ENCODE data around the gene NOTCH2. TPM values are rescaled to one million over a fixed set of nuclear protein-coding genes. Genes with fewer than 3 reads are reported as not detected.
A peak's percentile ranks its signal among the peaks of the same experiment; 100 is the strongest.

The NOTCH2 gene
- total RNA-seq, 1 experiment from 2014 or later = 53.7 TPM

DNA sequence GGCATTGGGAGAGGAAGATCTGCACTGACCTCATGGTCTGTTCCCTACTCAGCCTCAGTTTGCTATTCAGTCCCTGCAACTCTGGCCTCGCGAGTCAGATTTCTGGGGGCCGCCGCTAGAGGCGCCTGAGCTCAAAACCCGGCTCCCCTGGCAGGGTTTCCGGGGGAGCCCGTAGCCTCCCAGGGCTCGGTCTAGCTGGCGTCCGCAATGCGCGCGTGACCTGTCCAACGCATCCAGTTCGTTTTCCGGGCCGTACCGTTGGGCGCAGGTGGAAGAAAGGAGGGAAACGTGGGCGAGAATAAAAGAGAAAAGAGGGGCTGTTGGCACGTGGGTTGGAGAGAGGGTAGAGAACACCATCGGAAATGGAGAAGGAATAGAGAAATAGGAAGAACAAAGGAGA is 173.2 kb downstream of the NOTCH2 start, which contains the start of gene ADAM30:
Gene ADAM30, minus strand, starts transcription at position 213 of the 400 bp plus-strand sequence. Its CDS starts 179 bp downstream, at position 34.
- Mint-ChIP-seq H3K27me3 (ENCODE audit: low read depth) (peaks cover 6% of the 10 kb centered on the region), H3K4me3 (peak within 1 kb of the TSS in 1 of 2 experiments; percentile 6; a peak in 2 of 5 replicates), H3K4me1 (no peaks in the 10 kb centered on the region), H3K9me3 (no peaks in the 10 kb centered on the region), H3K36me3 (ENCODE audit: insufficient read depth in 1 of 3, low read depth in 3 of 3) (no peaks in the 10 kb centered on the region), H3K27ac (no peak within 1 kb of the TSS; a peak in 1 of 7 replicates)
- Histone ChIP-seq H4K5ac (ENCODE audit: insufficient read length, low read depth, low read length) (no peak within 1 kb of the TSS), H4K20me1 (ENCODE audit: control insufficient read depth, insufficient read depth, insufficient read length) (no peaks in the 10 kb centered on the region), H4K8ac (replicated peaks; ENCODE audit: insufficient read length, low read depth, low read length) (no peak within 1 kb of the TSS), H3K27me3 (ENCODE audit: insufficient read depth, low read length) (no peaks in the 10 kb centered on the region; the same call in 1 of the 2 replicates), H3K27ac (ENCODE audit: insufficient read length, low read depth, low read length) (no peak within 1 kb of the TSS), H3K4me1 (ENCODE audit: insufficient read depth, low read length) (no peaks in the 10 kb centered on the region), H3K23me2 (ENCODE audit: insufficient read length, low read depth, low read length, poor library complexity, severe bottlenecking) (no peaks in the 10 kb centered on the region), H3K23ac (ENCODE audit: insufficient read length, low read depth, low read length) (no peak within 1 kb of the TSS), H2BK20ac (ENCODE audit: low read depth, low read length, poor library complexity, severe bottlenecking) (no peak within 1 kb of the TSS), H2BK15ac (ENCODE audit: low read depth, low read length) (no peak within 1 kb of the TSS), H3K79me1 (ENCODE audit: insufficient read depth, low read depth, low read length, poor library complexity, severe bottlenecking) (no peaks in the 10 kb centered on the region), H3K4me2 (ENCODE audit: insufficient read depth, insufficient read length, low read length) (no peak within 1 kb of the TSS), H3K56ac (ENCODE audit: insufficient read length, low read depth, low read length) (no peak within 1 kb of the TSS), H2AK5ac (ENCODE audit: insufficient read length, low read length) (no peak within 1 kb of the TSS), H2BK120ac (ENCODE audit: low read depth, low read length, poor library complexity, severe bottlenecking) (no peak within 1 kb of the TSS), H3K4ac (ENCODE audit: low read depth, low read length) (no peak within 1 kb of the TSS), H3K9ac (ENCODE audit: extremely low read depth, insufficient read length, low read length) (no peak within 1 kb of the TSS), H2BK5ac (ENCODE audit: insufficient read length, low read length) (no peak within 1 kb of the TSS), H3K79me2 (ENCODE audit: insufficient read depth, low read length) (no peaks in the 10 kb centered on the region), H2AFZ (ENCODE audit: low read length) (no peak within 1 kb of the TSS), H3K14ac (ENCODE audit: insufficient read depth, low read length) (no peak within 1 kb of the TSS), H3T11ph (ENCODE audit: low read length) (no peak within 1 kb of the TSS), H4K91ac (ENCODE audit: insufficient read length, low read depth, low read length) (no peak within 1 kb of the TSS), H2BK12ac (ENCODE audit: insufficient read length, low read depth, low read length) (no peak within 1 kb of the TSS), H3K9me3 (ENCODE audit: control insufficient read depth, low read depth, low read length) (no peaks in the 10 kb centered on the region), H3K18ac (ENCODE audit: insufficient read length, low read depth, low read length) (no peak within 1 kb of the TSS)
- 100% methylated on average over 3 of the region's 24 CpGs for WGBS (ENCODE audit: extremely low coverage, insufficient read length, low lambda C conversion rate)
- TF ChIP-seq, protein P1, sequence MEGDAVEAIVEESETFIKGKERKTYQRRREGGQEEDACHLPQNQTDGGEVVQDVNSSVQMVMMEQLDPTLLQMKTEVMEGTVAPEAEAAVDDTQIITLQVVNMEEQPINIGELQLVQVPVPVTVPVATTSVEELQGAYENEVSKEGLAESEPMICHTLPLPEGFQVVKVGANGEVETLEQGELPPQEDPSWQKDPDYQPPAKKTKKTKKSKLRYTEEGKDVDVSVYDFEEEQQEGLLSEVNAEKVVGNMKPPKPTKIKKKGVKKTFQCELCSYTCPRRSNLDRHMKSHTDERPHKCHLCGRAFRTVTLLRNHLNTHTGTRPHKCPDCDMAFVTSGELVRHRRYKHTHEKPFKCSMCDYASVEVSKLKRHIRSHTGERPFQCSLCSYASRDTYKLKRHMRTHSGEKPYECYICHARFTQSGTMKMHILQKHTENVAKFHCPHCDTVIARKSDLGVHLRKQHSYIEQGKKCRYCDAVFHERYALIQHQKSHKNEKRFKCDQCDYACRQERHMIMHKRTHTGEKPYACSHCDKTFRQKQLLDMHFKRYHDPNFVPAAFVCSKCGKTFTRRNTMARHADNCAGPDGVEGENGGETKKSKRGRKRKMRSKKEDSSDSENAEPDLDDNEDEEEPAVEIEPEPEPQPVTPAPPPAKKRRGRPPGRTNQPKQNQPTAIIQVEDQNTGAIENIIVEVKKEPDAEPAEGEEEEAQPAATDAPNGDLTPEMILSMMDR (conservative IDR thresholded peaks at IDR 0.05) = peak; percentile 61
- DNase-seq = peak; percentile 74
